Transverse colon (tissue), 4 donors: ENCODE measurements around the gene SYNE3. TPM values are rescaled to one million over a fixed set of nuclear protein-coding genes. Genes with fewer than 3 reads are reported as not detected.

ENCODE experiments used
- DNase-seq: peaks from one replicate; pipeline ENCODE4 v3.0.0-alpha.2; 2019
- H3K27ac ChIP-seq, 4 donors: fragments of 200-600 bp; sonication (generic); 2 replicates each; pipeline ENCODE4 v1.5.1; 2016 to 2018; ENCODE audit warnings: inconsistent platforms in 4 of 4
- H3K27me3 ChIP-seq: fragments of 200-600 bp; sonication (generic); 2 replicates; pipeline ENCODE4 v1.5.1; 2017; ENCODE audit warnings: inconsistent platforms
- H3K36me3 ChIP-seq, 4 donors: fragments of 200-600 bp; sonication (generic); 2 replicates each; pipeline ENCODE4 v1.5.1; 2017 to 2019; ENCODE audit warnings: inconsistent platforms in 4 of 4
- H3K4me1 ChIP-seq, 4 donors: fragments of 200-600 bp; sonication (generic); 2 replicates each; pipeline ENCODE4 v1.5.1; 2017 to 2020; ENCODE audit warnings: inconsistent platforms in 4 of 4
- H3K4me3 ChIP-seq, 4 donors: fragments of 200-600 bp; sonication (generic); 1 replicate in 1 of 4; 2 replicates in 3 of 4; pipeline versions ENCODE4 v1.5.1 to v1.6.1; 2017 to 2019; ENCODE audit warnings: inconsistent platforms in 4 of 4
- H3K9me3 ChIP-seq, 2 donors: fragments of 200-600 bp; sonication (generic); 2 replicates each; pipeline ENCODE4 v1.5.1; 2017 to 2019; ENCODE audit warnings: inconsistent platforms in 2 of 2
- CTCF ChIP-seq, 5 experiments: fragments of 200-600 bp in 3 of 5; fragments of 450-650 bp in 2 of 5; sonication (generic) in 3 of 5; IDR thresholded peaks; 1 replicate in 2 of 5; 2 replicates in 3 of 5; pipeline ENCODE4 v1.5.1; 2016 to 2017; ENCODE audit warnings: antibody characterized with exemption in 5 of 5, inconsistent platforms in 3 of 5, mild to moderate bottlenecking in 2 of 5, moderate library complexity in 1 of 5
- EP300 ChIP-seq: sonication (generic); formaldehyde crosslinking; IDR thresholded peaks from one replicate; pipeline ENCODE4 v1.6.1; 2017; ENCODE audit warnings: antibody characterized with exemption, low read depth
- POLR2A ChIP-seq: fragments of 450-650 bp; IDR thresholded peaks from one replicate; pipeline ENCODE4 v1.6.1; 2016; ENCODE audit warnings: antibody characterized with exemption, mild to moderate bottlenecking, moderate library complexity
- POLR2AphosphoS5 ChIP-seq, 3 donors: sonication (generic); formaldehyde crosslinking; IDR thresholded peaks; one replicate each; pipeline ENCODE4 v1.6.1; 2016; ENCODE audit warnings: antibody characterized with exemption in 3 of 3
- WGBS, 2 donors: methylation state at CpG; one replicate each; pipeline ENCODE4 v1.1.5; 2018; ENCODE audit warnings: low coverage in 1 of 2; 5-methylcytosine and 5-hydroxymethylcytosine counted together
- in situ Hi-C, 4 donors: fragments of 200-750 bp; cut with MboI; loops; one replicate each; pipeline versions ENCODE4 v1.15.0 to v1.15.1; 2017; ENCODE audit warnings: low sequenced_read_pairs in 3 of 4, low pct_ligation_motif_present in 1 of 4, low pct_unique_long_range_greater_than_20kb in 1 of 4
- intact Hi-C: fragments of 100-400 bp; cut with DNase I; formaldehyde crosslinking; loops from one replicate; pipeline ENCODE4 v1.15.1; 2023; ENCODE audit warnings: low total_unique reads
- total RNA-seq, 4 donors: library from RNA; depleted of rRNA; stranded (reverse); fragments of >200 nt; gene quantifications; one replicate each; pipeline ENCODE4 v1.1.0, GENCODE V29; 2016

The SYNE3 gene
- total RNA-seq, 4 donors from 2014 or later = 9.8 to 46.8 (median 13.9) TPM

GRCh38 chr14:95540236-95540855 lies 23.9 kb upstream of the SYNE3 start:
- no peak overlapping the region for H3K27ac ChIP-seq
- H3K36me3 ChIP-seq = no peaks in the 10 kb centered on the region
- peaks cover 8 to 24% (median 19%) of the 10 kb centered on the region in 4 donors for H3K4me1 ChIP-seq
- no peak for DNase-seq
- no peaks in the 10 kb centered on the region for H3K27me3 ChIP-seq
- no peaks in the 10 kb centered on the region for H3K9me3 ChIP-seq
- intact Hi-C loops (no loop called here), in situ Hi-C loops (loop anchor here in 1 of 4 donors (25.0 kb wide), 1 partner anchor 403 kb away; no protein-coding TSS in a partner anchor)
- no peak overlapping the region for H3K4me3 ChIP-seq
- TF ChIP-seq POLR2A (no peak), POLR2AphosphoS5 (IDR thresholded peaks at IDR 0.05) (no peak), EP300 (no peak)
- WGBS, 2 donors = 94 to 100% methylated on average over 5 to 6 of the region's 6 CpGs

- Histone ChIP-seq H3K27ac (no peak overlapping the region), H3K36me3 (no peaks in the 10 kb centered on the region), H3K9me3 (no peaks in the 10 kb centered on the region), H3K27me3 (no peaks in the 10 kb centered on the region), H3K4me3 (no peak overlapping the region), H3K4me1 (peaks cover 8 to 24% (median 20%) of the 10 kb centered on the region in 4 donors)
- WGBS, 2 donors = 92 to 95% methylated on average over 4 to 14 of the region's 14 CpGs
- TF ChIP-seq EP300 (no peak), POLR2AphosphoS5 (IDR thresholded peaks at IDR 0.05) (no peak), POLR2A (no peak), CTCF (IDR thresholded peaks at IDR 0.05) (no peak)
- intact Hi-C loops (no loop called here), in situ Hi-C loops (loop anchor here in 2 of 4 donors (10.0 to 25.0 kb wide), 2 partner anchors 94 to 402 kb away; no protein-coding TSS in a partner anchor)
- DNase-seq = no peak
Measured at GRCh38 chr14:95538801-95539509, 22.5 kb upstream of the SYNE3 start.

GRCh38 chr14:95537298-95538089 lies 21.0 kb upstream of the SYNE3 start:
- DNase-seq = no peak
- WGBS, 2 donors = 82 to 91% methylated on average over 6 to 9 of the region's 9 CpGs
- in situ Hi-C loops (loop anchor here in 2 of 4 donors (10.0 to 25.0 kb wide), 2 partner anchors 93 to 400 kb away; no protein-coding TSS in a partner anchor), intact Hi-C loops (no loop called here)
- H3K9me3 ChIP-seq = no peaks in the 10 kb centered on the region
- H3K4me1 ChIP-seq = peaks cover 18 to 38% (median 35%) of the 10 kb centered on the region in 4 donors
- TF ChIP-seq POLR2A (no peak), EP300 (no peak), CTCF (IDR thresholded peaks at IDR 0.05) (no peak), POLR2AphosphoS5 (IDR thresholded peaks at IDR 0.05) (no peak)
- no peak overlapping the region for H3K27ac ChIP-seq
- H3K36me3 ChIP-seq = no peaks in the 10 kb centered on the region
- no peak overlapping the region for H3K4me3 ChIP-seq
- H3K27me3 ChIP-seq = no peaks in the 10 kb centered on the region

GRCh38 chr14:95536671-95537070 lies 20.2 kb upstream of the SYNE3 start:
- no peak for DNase-seq
- no peak overlapping the region for H3K4me3 ChIP-seq
- no peaks in the 10 kb centered on the region for H3K27me3 ChIP-seq
- H3K36me3 ChIP-seq = no peaks in the 10 kb centered on the region
- H3K27ac ChIP-seq = no peak overlapping the region
- peaks cover 21 to 46% (median 39%) of the 10 kb centered on the region in 4 donors for H3K4me1 ChIP-seq
- in situ Hi-C loops = loop anchor here in 2 of 4 donors (10.0 to 25.0 kb wide), 2 partner anchors 92 to 399 kb away; no protein-coding TSS in a partner anchor
- intact Hi-C loops = no loop called here
- no peak for TF ChIP-seq POLR2A
- TF ChIP-seq EP300 = no peak
- no peak for TF ChIP-seq CTCF (IDR thresholded peaks at IDR 0.05)
- no peak for TF ChIP-seq POLR2AphosphoS5 (IDR thresholded peaks at IDR 0.05)
- WGBS, 2 donors = 78 to 93% methylated on average over 3 to 5 of the region's 5 CpGs
- H3K9me3 ChIP-seq = no peaks in the 10 kb centered on the region
